Activated CD4-positive, alpha-beta T cell treated with anti-CD3 and anti-CD28 coated beads for 36 hours (primary cell): Measurements from ENCODE around the gene C1GALT1. TPM values are rescaled to one million over a fixed set of nuclear protein-coding genes. Genes with fewer than 3 reads are reported as not detected.
A peak's percentile ranks its signal among the peaks of the same experiment; 100 is the strongest.
"Not testable (repeated sequence)": the region's sequence is repeated elsewhere in the genome, so short reads cannot be mapped to it uniquely, and the experiment has no call there.

Source experiments
- ATAC-seq: fragments of 200-7000 bp; cut with Tn5 transposase; one replicate; pipeline ENCODE4 v1.10.0; 2021; ENCODE audit warnings: mild to moderate bottlenecking, moderate library complexity
- CTCF ChIA-PET: fragments of 350-600 bp; sonication (Branson Sonifier 250); formaldehyde crosslinking; loops from one replicate; lab custom pipeline; 2021; ENCODE audit warnings: antibody characterized with exemption; lab: Charles Lee
- POLR2A ChIA-PET: fragments of 350-600 bp; sonication (Branson Sonifier 250); formaldehyde crosslinking; loops from one replicate; lab custom pipeline; 2021; ENCODE audit warnings: antibody characterized with exemption, inconsistent platforms; lab: Charles Lee
- DNase-seq: peaks from one replicate; pipeline ENCODE4 v3.0.0-alpha.2; 2020
- H3K27ac Mint-ChIP-seq: one replicate; pipeline ENCODE4 v1.8.0; 2021; ENCODE audit warnings: mixed read lengths
- H3K27me3 Mint-ChIP-seq: one replicate; pipeline ENCODE4 v1.8.0; 2021; ENCODE audit warnings: mixed read lengths
- H3K36me3 Mint-ChIP-seq: one replicate; pipeline ENCODE4 v1.8.0; 2021; ENCODE audit warnings: low read depth, mixed read lengths
- H3K4me1 Mint-ChIP-seq: one replicate; pipeline ENCODE4 v1.8.0; 2021; ENCODE audit warnings: mixed read lengths
- H3K4me3 Mint-ChIP-seq: one replicate; pipeline ENCODE4 v1.8.0; 2021; ENCODE audit warnings: mild to moderate bottlenecking, moderate library complexity, mixed read lengths
- H3K9me3 Mint-ChIP-seq: one replicate; pipeline ENCODE4 v1.8.0; 2021; ENCODE audit warnings: low read depth, mixed read lengths
- intact Hi-C, 2 experiments: fragments of 100-400 bp; cut with DNase I in 1 of 2; cut with micrococcal nuclease in 1 of 2; formaldehyde crosslinking; loops; one replicate each; pipeline versions ENCODE4 v1.14.2 to v1.15.1; 2022 to 2024; cut with DNase I, micrococcal nuclease
- total RNA-seq, 2 experiments: library from RNA; stranded (reverse); gene quantifications; one replicate each; pipeline ENCODE4 v1.2.3, GENCODE V29; 2021

C1GALT1 gene
- total RNA-seq, 2 experiments from 2014 or later = 35.3 to 37.1 TPM

GRCh38 chr7:7151285-7151684 lies 31.1 kb upstream of the C1GALT1 start:
- ChIA-PET POLR2A (no interaction called here), CTCF (no interaction called here)
- intact Hi-C loops = no loop called here
- Mint-ChIP-seq H3K9me3 (peaks cover 15% of the 10 kb centered on the region), H3K27me3 (no peaks in the 10 kb centered on the region), H3K4me3 (no peak overlapping the region), H3K36me3 (peaks cover 2% of the 10 kb centered on the region), H3K4me1 (peaks cover 17% of the 10 kb centered on the region), H3K27ac (no peak overlapping the region)
- ATAC-seq (no peak), DNase-seq (no peak)

DNA sequence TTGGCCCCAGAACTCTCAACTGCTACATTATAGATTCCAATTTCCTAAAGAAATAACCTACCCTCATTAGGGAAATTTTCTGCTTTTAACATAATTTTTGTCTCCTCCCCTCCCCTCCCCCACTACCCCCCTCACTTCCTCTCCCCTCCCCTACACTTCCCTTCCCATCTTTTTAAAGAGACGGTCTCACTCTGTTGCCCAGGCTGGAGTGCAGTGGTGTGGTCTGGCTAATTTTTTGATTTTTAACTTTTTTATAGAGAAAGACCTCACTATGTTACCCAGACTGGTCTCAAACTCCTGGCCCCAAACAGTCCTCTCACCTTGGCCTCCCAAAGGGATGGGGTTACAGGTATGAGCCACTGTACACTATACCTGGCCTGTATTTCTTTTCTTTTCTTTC lies 30.5 kb upstream of the C1GALT1 start:
- no peak overlapping the region for H3K27ac Mint-ChIP-seq
- no peak overlapping the region for H3K4me3 Mint-ChIP-seq
- ATAC-seq (no peak), DNase-seq (no peak)
- H3K4me1 Mint-ChIP-seq = peaks cover 21% of the 10 kb centered on the region
- intact Hi-C loops = no loop called here
- H3K36me3 Mint-ChIP-seq = peaks cover 2% of the 10 kb centered on the region
- H3K27me3 Mint-ChIP-seq = no peaks in the 10 kb centered on the region
- H3K9me3 Mint-ChIP-seq = peaks cover 15% of the 10 kb centered on the region
- POLR2A ChIA-PET = no interaction called here
- CTCF ChIA-PET = no interaction called here

DNA sequence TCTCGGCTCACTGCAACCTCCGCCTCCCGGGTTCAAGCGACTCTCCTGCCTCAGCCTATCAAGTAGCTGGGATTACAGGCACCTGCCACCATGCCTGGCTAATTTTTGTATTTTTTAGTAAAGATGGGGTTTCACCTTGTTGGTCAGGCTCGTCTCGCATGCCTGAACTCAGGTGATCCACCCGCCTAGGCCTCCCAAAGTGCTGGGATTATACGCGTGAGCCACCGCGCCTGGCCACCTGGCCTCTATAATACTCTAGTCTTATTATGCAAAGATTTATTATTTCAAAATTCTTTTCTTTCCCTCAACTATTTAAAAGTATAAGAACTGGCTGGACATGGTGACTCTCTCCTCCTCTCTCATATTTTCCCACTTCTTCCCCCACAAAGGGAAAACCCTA lies 30.0 kb upstream of the C1GALT1 start:
- no peaks in the 10 kb centered on the region for H3K27me3 Mint-ChIP-seq
- H3K4me1 Mint-ChIP-seq = peaks cover 25% of the 10 kb centered on the region
- POLR2A ChIA-PET = no interaction called here

GRCh38 chr7:7154355-7154754 lies 28.0 kb upstream of the C1GALT1 start:
- CTCF ChIA-PET = not testable (repeated sequence)

More for the DNA sequence above, 30.0 kb upstream of the C1GALT1 start:
- Mint-ChIP-seq H3K27ac (no peak overlapping the region), H3K4me3 (no peak overlapping the region), H3K36me3 (peaks cover 2% of the 10 kb centered on the region), H3K9me3 (peaks cover 15% of the 10 kb centered on the region)
- CTCF ChIA-PET = no interaction called here
- intact Hi-C loops = no loop called here
- DNase-seq (no peak), ATAC-seq (no peak)

DNA sequence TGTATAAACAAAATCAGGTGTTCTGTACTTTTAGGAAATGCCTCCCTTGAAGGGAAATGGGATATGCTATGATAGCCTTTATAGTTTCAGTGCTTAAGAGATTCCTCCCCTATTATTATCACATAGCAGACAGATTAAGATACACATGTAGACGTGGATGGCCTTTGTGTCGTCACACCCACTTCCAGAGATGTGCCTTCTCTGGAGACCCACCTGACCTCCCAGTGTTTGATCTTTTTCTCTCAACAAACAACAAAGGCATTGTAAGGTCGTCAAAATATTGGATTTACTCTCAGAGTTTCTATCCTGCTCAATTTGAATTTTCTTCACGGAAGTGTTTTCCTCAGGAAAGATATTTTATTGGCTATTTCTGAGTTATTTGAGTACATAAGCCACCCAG lies 25.7 kb upstream of the C1GALT1 start:
- Mint-ChIP-seq H3K4me1 (peaks cover 49% of the 10 kb centered on the region), H3K4me3 (no peak overlapping the region), H3K27me3 (no peaks in the 10 kb centered on the region)

More at GRCh38 chr7:7154355-7154754, 28.0 kb upstream of the C1GALT1 start:
- intact Hi-C loops, DNase-seq, H3K27ac Mint-ChIP-seq, H3K36me3 Mint-ChIP-seq, H3K4me3 Mint-ChIP-seq, H3K27me3 Mint-ChIP-seq, POLR2A ChIA-PET, ATAC-seq: not testable (repeated sequence)
- H3K4me1 Mint-ChIP-seq = peaks cover 37% of the 10 kb centered on the region
- H3K9me3 Mint-ChIP-seq = peaks cover 15% of the 10 kb centered on the region

DNA sequence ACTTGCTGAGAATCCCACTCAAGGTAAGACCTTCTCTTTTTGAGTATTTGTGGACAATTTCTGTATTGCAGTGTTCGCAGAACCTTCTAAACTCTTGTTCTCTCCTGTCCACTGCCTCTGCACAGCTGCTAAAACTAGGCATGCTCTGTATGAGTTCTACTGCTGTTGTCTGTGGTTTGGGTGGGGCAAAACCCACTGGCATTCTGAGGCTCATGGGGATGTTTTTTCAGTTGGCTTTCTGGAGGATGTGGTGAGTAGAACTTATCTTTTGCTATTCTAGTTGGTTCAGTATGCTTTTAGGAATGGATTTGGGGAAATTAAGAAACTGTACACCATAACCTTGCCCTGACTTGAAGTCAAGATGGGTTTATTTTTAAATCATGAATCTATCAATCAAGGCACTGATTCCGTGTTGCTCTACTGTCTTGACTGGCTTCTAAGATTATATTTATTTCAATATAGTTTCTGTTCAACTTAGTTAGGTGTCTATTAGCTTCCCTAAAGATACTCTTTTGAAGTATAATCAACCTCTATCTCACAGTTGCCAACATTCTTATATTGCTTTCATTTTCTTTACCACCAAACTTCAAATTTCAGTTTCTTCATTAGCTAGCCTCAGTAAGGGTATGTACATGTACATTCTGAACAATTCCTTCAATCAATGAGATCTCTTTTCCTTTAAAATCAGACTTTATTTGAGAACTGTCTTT lies 25.0 kb upstream of the C1GALT1 start:
- Mint-ChIP-seq H3K27me3 (no peaks in the 10 kb centered on the region), H3K27ac (peak overlapping the region; percentile 74), H3K9me3 (peaks cover 15% of the 10 kb centered on the region), H3K4me1 (peaks cover 49% of the 10 kb centered on the region), H3K36me3 (peaks cover 2% of the 10 kb centered on the region), H3K4me3 (peak overlapping the region; percentile 57)
- ChIA-PET POLR2A (no interaction called here), CTCF (interaction anchor here (0.6 to 1.1 kb wide), 2 partner anchors 101 to 979 kb away, joined by 3 read pairs; no protein-coding TSS in a partner anchor)
- ATAC-seq (peak; percentile 86), DNase-seq (peak; percentile 65)
- intact Hi-C loops = loop anchor here (2.0 kb wide), 2 partner anchors 25 to 101 kb away; partner anchors contain the start of gene C1GALT1 (in 2 of the 2)

More for the DNA sequence above, 25.7 kb upstream of the C1GALT1 start:
- DNase-seq (no peak), ATAC-seq (no peak)
- ChIA-PET POLR2A (no interaction called here), CTCF (no interaction called here)
- Mint-ChIP-seq H3K27ac (peak overlapping the region; percentile 74), H3K36me3 (peaks cover 2% of the 10 kb centered on the region), H3K9me3 (peaks cover 15% of the 10 kb centered on the region)
- intact Hi-C loops = loop anchor here (2.0 kb wide), 2 partner anchors 26 to 102 kb away; partner anchors contain the start of gene C1GALT1 (in 2 of the 2)

GRCh38 chr7:7157887-7158271 lies 24.5 kb upstream of the C1GALT1 start:
- peaks cover 2% of the 10 kb centered on the region for H3K36me3 Mint-ChIP-seq
- ATAC-seq (no peak), DNase-seq (no peak)
- ChIA-PET CTCF (interaction anchor here (1.1 kb wide), 1 partner anchor 100 kb away, joined by 3 read pairs; no protein-coding TSS in a partner anchor), POLR2A (no interaction called here)
- H3K4me3 Mint-ChIP-seq = peak overlapping the region; percentile 57
- H3K4me1 Mint-ChIP-seq = peaks cover 46% of the 10 kb centered on the region
- peaks cover 13% of the 10 kb centered on the region for H3K9me3 Mint-ChIP-seq
- no peaks in the 10 kb centered on the region for H3K27me3 Mint-ChIP-seq
- intact Hi-C loops = loop anchor here (2.0 kb wide), 2 partner anchors 25 to 101 kb away; partner anchors contain the start of gene C1GALT1 (in 2 of the 2)
- peak overlapping the region; percentile 74 for H3K27ac Mint-ChIP-seq

GRCh38 chr7:7159063-7159658 lies 23.2 kb upstream of the C1GALT1 start:
- peak overlapping the region; percentile 59 for H3K4me3 Mint-ChIP-seq
- ATAC-seq = no peak
- ChIA-PET POLR2A (no interaction called here), CTCF (interaction anchor here (0.9 to 1.0 kb wide), 2 partner anchors 13 to 56 kb away, joined by 3 to 4 read pairs; no protein-coding TSS in a partner anchor)
- peaks cover 6% of the 10 kb centered on the region for H3K9me3 Mint-ChIP-seq
- no peaks in the 10 kb centered on the region for H3K27me3 Mint-ChIP-seq
- peak overlapping the region; percentile 78 for H3K27ac Mint-ChIP-seq
- no peak for DNase-seq
- peaks cover 3% of the 10 kb centered on the region for H3K36me3 Mint-ChIP-seq
- peaks cover 48% of the 10 kb centered on the region for H3K4me1 Mint-ChIP-seq
- intact Hi-C loops = no loop called here

GRCh38 chr7:7164591-7164990 lies 17.8 kb upstream of the C1GALT1 start:
- Mint-ChIP-seq H3K27ac (no peak overlapping the region), H3K27me3 (no peaks in the 10 kb centered on the region), H3K9me3 (no peaks in the 10 kb centered on the region), H3K4me1 (peaks cover 32% of the 10 kb centered on the region), H3K4me3 (no peak overlapping the region), H3K36me3 (peaks cover 2% of the 10 kb centered on the region)
- ChIA-PET CTCF (interaction anchor here (0.7 kb wide), 1 partner anchor 110 kb away, joined by 4 read pairs; no protein-coding TSS in a partner anchor), POLR2A (interaction anchor here (0.6 kb wide), 2 partner anchors 23 to 252 kb away, joined by 3 read pairs; no protein-coding TSS in a partner anchor)
- DNase-seq (no peak), ATAC-seq (no peak)
- intact Hi-C loops = no loop called here

DNA sequence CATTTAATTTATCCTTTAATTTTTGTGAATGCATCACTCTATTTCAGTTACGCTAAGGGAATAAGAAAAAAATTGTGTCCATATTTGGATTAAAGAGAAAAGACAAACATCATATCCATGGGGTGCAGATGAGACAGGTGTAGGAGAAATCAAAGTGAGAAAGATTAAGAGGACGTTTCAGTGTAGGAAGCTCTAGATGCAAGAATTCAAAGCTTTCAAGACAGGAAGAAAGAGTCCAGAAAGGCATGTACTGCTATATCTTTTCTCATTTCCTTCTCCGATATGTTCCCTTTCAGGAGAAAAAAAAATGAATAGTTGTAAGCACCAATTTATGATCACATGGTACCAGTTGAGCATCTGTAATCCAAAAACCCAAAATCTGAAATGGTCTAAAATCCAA lies 17.0 kb upstream of the C1GALT1 start:
- Mint-ChIP-seq H3K4me3 (no peak overlapping the region), H3K27me3 (no peaks in the 10 kb centered on the region), H3K4me1 (peaks cover 24% of the 10 kb centered on the region), H3K36me3 (peaks cover 3% of the 10 kb centered on the region), H3K9me3 (no peaks in the 10 kb centered on the region), H3K27ac (peak overlapping the region; percentile 32)
- ChIA-PET CTCF (no interaction called here), POLR2A (no interaction called here)
- DNase-seq (no peak), ATAC-seq (no peak)
- intact Hi-C loops = no loop called here

DNA sequence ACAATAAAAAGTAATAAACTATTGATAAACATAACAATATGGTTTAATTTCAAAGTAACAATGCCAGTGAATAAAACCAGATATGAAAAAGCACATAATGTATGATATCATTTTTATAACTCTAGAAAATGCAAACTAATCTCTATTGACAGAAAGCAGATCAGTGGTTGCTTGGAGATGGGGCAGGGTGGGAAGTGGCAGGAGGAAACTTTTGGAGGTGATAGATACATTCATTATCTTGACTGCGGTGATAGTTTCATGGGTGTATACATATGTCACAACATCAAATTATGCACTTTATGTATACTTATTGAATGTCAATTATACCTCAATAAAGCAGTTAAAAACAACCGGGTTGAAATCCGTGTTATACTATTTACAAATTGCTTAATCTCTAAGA lies 16.0 kb upstream of the C1GALT1 start:
- peaks cover 7% of the 10 kb centered on the region for H3K9me3 Mint-ChIP-seq
- no peaks in the 10 kb centered on the region for H3K27me3 Mint-ChIP-seq
- H3K4me3 Mint-ChIP-seq = no peak overlapping the region
- intact Hi-C loops = no loop called here
- POLR2A ChIA-PET = no interaction called here
- H3K4me1 Mint-ChIP-seq = peaks cover 21% of the 10 kb centered on the region
- ATAC-seq = no peak
- no peak for DNase-seq
- CTCF ChIA-PET = no interaction called here
- peaks cover 6% of the 10 kb centered on the region for H3K36me3 Mint-ChIP-seq
- no peak overlapping the region for H3K27ac Mint-ChIP-seq
